Calu3 (cell line): ENCODE measurements around the gene SLC25A25. TPM values are rescaled to one million over a fixed set of nuclear protein-coding genes. Genes with fewer than 3 reads are reported as not detected.

Source experiments
- BruUV-seq: library from RNA; stranded (reverse); fragments of 400-500 nt; replicated peaks from 2 replicates; lab custom pipeline; 2021; lab: Mats Ljungman, UMichigan
- CTCF ChIA-PET: fragments of 300-600 bp; sonication (Branson Sonifier 250); formaldehyde crosslinking; loops from one replicate; lab custom pipeline; 2022; ENCODE audit warnings: antibody characterized with exemption; lab: Charles Lee
- DNase-seq: peaks from one replicate; pipeline ENCODE4 v3.0.0; 2022
- H3K27ac Mint-ChIP-seq: one replicate; pipeline ENCODE4 v1.8.0; 2022; ENCODE audit warnings: mixed read lengths; ENCODE audit not compliant: unreplicated experiment
- H3K27me3 Mint-ChIP-seq: one replicate; pipeline ENCODE4 v1.8.0; 2022; ENCODE audit warnings: mixed read lengths; ENCODE audit not compliant: unreplicated experiment
- H3K36me3 Mint-ChIP-seq: one replicate; pipeline ENCODE4 v1.8.0; 2022; ENCODE audit warnings: mild to moderate bottlenecking, moderate library complexity, mixed read lengths; ENCODE audit not compliant: insufficient read depth, unreplicated experiment
- H3K4me1 Mint-ChIP-seq: one replicate; pipeline ENCODE4 v1.8.0; 2022; ENCODE audit warnings: mild to moderate bottlenecking, low read depth, mixed read lengths; ENCODE audit not compliant: unreplicated experiment
- H3K4me3 Mint-ChIP-seq: one replicate; pipeline ENCODE4 v1.8.0; 2022; ENCODE audit warnings: mild to moderate bottlenecking, low read depth, moderate library complexity, mixed read lengths; ENCODE audit not compliant: unreplicated experiment
- H3K9me3 Mint-ChIP-seq: one replicate; pipeline ENCODE4 v1.8.0; 2022; ENCODE audit warnings: low read depth, mixed read lengths; ENCODE audit not compliant: unreplicated experiment
- CTCF ChIP-seq: fragments of 200-600 bp; IDR thresholded peaks from one replicate; pipeline ENCODE4 v1.8.0; 2022; ENCODE audit warnings: antibody characterized with exemption; ENCODE audit not compliant: unreplicated experiment
- intact Hi-C: fragments of 100-400 bp; cut with micrococcal nuclease; formaldehyde crosslinking; loops from one replicate; pipeline ENCODE4 v1.10.0; 2022; ENCODE audit not compliant: unreplicated experiment
- total RNA-seq: library from RNA; stranded (reverse); gene quantifications from 2 replicates; pipeline ENCODE4 v1.2.3, GENCODE V29; 2022

The SLC25A25 gene
- total RNA-seq, 1 experiment from 2014 or later, result 19.5 TPM

GRCh38 chr9:128073253-128073886 lies 5.3 kb downstream of the SLC25A25 start:
- H3K9me3 Mint-ChIP-seq, result no peaks in the 10 kb centered on the region
- intact Hi-C loops, result no loop called here
- no TSS peak for BruUV-seq
- peak overlapping the region; percentile 22 for H3K4me3 Mint-ChIP-seq
- H3K36me3 Mint-ChIP-seq, result peaks cover 49% of the 10 kb centered on the region
- peaks cover 20% of the 10 kb centered on the region for H3K4me1 Mint-ChIP-seq
- H3K27me3 Mint-ChIP-seq, result no peaks in the 10 kb centered on the region
- H3K27ac Mint-ChIP-seq, result no peak overlapping the region
- no peak for TF ChIP-seq CTCF
- no peak for DNase-seq
- CTCF ChIA-PET, result interaction anchor here (1.2 to 1.3 kb wide), 2 partner anchors 21 to 22 kb away, joined by 3 to 5 read pairs; no protein-coding TSS in a partner anchor

GRCh38 chr9:128077847-128078503 lies 9.9 kb downstream of the SLC25A25 start:
- H3K4me3 Mint-ChIP-seq, result peak overlapping the region; percentile 48
- BruUV-seq, result no TSS peak
- CTCF ChIA-PET, result interaction anchor here (1.3 to 1.8 kb wide), 4 partner anchors 10 to 123 kb away, joined by 4 to 13 read pairs (median 8); partner anchors contain the start of genes NAIF1 and SLC25A25
- H3K36me3 Mint-ChIP-seq, result peaks cover 38% of the 10 kb centered on the region
- H3K4me1 Mint-ChIP-seq, result peaks cover 25% of the 10 kb centered on the region
- no peaks in the 10 kb centered on the region for H3K9me3 Mint-ChIP-seq
- no peak for DNase-seq
- intact Hi-C loops, result no loop called here
- peak overlapping the region; percentile 93 for H3K27ac Mint-ChIP-seq
- no peaks in the 10 kb centered on the region for H3K27me3 Mint-ChIP-seq
- no peak for TF ChIP-seq CTCF

- Mint-ChIP-seq H3K4me3 (peak overlapping the region; percentile 48), H3K9me3 (no peaks in the 10 kb centered on the region)
- CTCF ChIA-PET, result interaction anchor here (0.6 to 1.8 kb wide), 7 partner anchors 11 to 557 kb away, joined by 3 to 13 read pairs (median 5); partner anchors contain the start of genes NAIF1 and SLC25A25
Measured at GRCh38 chr9:128078504-128079434, 10.7 kb downstream of the SLC25A25 start.

More at GRCh38 chr9:128078504-128079434, 10.7 kb downstream of the SLC25A25 start:
- no peak for TF ChIP-seq CTCF
- BruUV-seq, result no TSS peak
- peak; percentile 63 for DNase-seq
- Mint-ChIP-seq H3K27ac (peak overlapping the region; percentile 93), H3K4me1 (peaks cover 18% of the 10 kb centered on the region), H3K27me3 (no peaks in the 10 kb centered on the region), H3K36me3 (peaks cover 33% of the 10 kb centered on the region)
- intact Hi-C loops, result no loop called here
